ENCODE results near the gene OSGIN1. TPM values are rescaled to one million over a fixed set of nuclear protein-coding genes. Genes with fewer than 3 reads are reported as not detected.

Gene OSGIN1
- total and polyA plus RNA-seq, 2 of the 8 experiments (the other 6 are each of a cell fraction or from before 2014, with no cell fraction given) = 0.58 to 0.76 TPM

DNA sequence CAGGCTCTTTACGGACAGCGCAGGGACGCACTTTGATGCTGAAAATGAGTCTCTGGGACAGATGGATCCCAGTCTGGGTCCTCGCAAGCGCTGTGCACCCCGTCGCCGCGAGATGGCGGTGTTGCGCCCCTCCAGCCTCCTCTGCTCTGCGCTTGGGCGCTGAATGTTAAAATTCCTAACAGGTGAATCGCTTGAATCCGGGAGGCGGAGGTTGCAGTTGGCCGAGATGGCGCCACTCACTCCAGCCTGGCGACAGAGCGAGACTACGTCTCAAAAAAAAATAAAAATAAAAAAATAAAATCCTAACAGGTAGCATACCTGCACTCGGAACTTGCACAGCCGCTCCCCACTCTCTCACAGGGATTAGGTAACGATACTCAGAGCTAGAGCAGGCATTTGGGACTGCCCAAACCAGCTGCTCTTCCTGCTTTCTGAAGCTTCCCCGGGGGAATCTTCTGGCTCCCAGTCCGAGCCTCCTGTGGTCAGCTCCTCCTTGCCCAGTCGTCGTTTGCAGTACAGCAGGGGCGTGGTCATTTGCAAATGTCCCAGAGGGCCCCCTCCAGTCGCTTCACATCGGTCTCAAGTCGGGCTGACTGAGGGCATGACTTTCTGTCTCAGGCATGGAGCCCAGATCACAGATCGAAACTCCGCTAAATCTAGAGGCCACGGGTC lies 26.2 kb upstream of the OSGIN1 start (continued):
- TF ChIP-seq CTCF (IDR thresholded peaks at IDR 0.05; ENCODE audit: control extremely low read depth in 1 of 3, insufficient read depth in 1 of 3, low read depth in 1 of 3, low read length in 3 of 3) (peak; percentile 83 to 96 (median 96)), JUN (IDR thresholded peaks at IDR 0.05; ENCODE audit: low read depth, low read length) (no peak), TBP (IDR thresholded peaks at IDR 0.05; ENCODE audit: low read depth, low read length) (peak; percentile 59; the same call in 1 of the 2 replicates), EZH2 (IDR thresholded peaks at IDR 0.05; ENCODE audit: low read depth, low read length, severe bottlenecking) (no peak), RFX5 (IDR thresholded peaks at IDR 0.05; ENCODE audit: borderline replicate concordance, low read depth, low read length) (no peak), CTBP2 (IDR thresholded peaks at IDR 0.05; ENCODE audit: borderline replicate concordance, insufficient read depth, insufficient read length, low read length) (no peak), SIX5 (IDR thresholded peaks at IDR 0.05; ENCODE audit: low read depth, low read length) (no peak), SP2 (IDR thresholded peaks at IDR 0.05; ENCODE audit: low read length) (no peak), SIRT6 (IDR thresholded peaks at IDR 0.05; ENCODE audit: low read length) (no peak), SP1 (IDR thresholded peaks at IDR 0.05; ENCODE audit: low read depth, low read length) (no peak), ASH2L (IDR thresholded peaks at IDR 0.05; ENCODE audit: low read length) (no peak), USF2 (IDR thresholded peaks at IDR 0.05; ENCODE audit: low read length) (no peak), TAF1 (IDR thresholded peaks at IDR 0.05; ENCODE audit: low read depth, low read length) (peak; percentile 61; the same call in 1 of the 2 replicates), BACH1 (IDR thresholded peaks at IDR 0.05; ENCODE audit: low read length) (no peak), SUZ12 (IDR thresholded peaks at IDR 0.05; ENCODE audit: low read length) (no peak), JUND (IDR thresholded peaks at IDR 0.05; ENCODE audit: low read length) (peak; percentile 75; the same call in 1 of the 2 replicates), MAFK (IDR thresholded peaks at IDR 0.05; ENCODE audit: low read depth, low read length) (no peak), ATF2 (IDR thresholded peaks at IDR 0.05; ENCODE audit: low read length) (0 out of 2 replicates have a peak, but pooled peaks have one; percentile 32), FOSL1 (IDR thresholded peaks at IDR 0.05; ENCODE audit: insufficient read depth, low read depth, low read length) (no peak), RBBP5 (IDR thresholded peaks at IDR 0.05; ENCODE audit: borderline replicate concordance, low read depth, low read length) (no peak)

Measured in H1 (cell line).